Neural cell (in vitro differentiated cells): ENCODE data around the gene RRAS2. TPM values are rescaled to one million over a fixed set of nuclear protein-coding genes. Genes with fewer than 3 reads are reported as not detected.

Experiments
- H2AFZ ChIP-seq: fragments of 200-600, 300-800 bp; sonication (generic), shearing (Covaris generic); 2 replicates; pipeline ENCODE4 v1.6.0; 2014; ENCODE audit warnings: low read depth, mild to moderate bottlenecking, antibody characterized with exemption, low read length, moderate library complexity
- H3F3A ChIP-seq: fragments of 200-600 bp; shearing (Covaris generic); 2 replicates; pipeline ENCODE4 v1.6.1; 2016; ENCODE audit warnings: mild to moderate bottlenecking, moderate library complexity, mixed read lengths, antibody characterized with exemption, low read length; ENCODE audit not compliant: insufficient read depth, poor library complexity, severe bottlenecking
- H3K27ac ChIP-seq: fragments of 200-600, 300-800 bp; sonication (generic), shearing (Covaris generic); 2 replicates; pipeline ENCODE4 v1.5.1; 2014; ENCODE audit warnings: mild to moderate bottlenecking, low read length, moderate library complexity
- H3K27me3 ChIP-seq: fragments of 300-800, 200-600 bp; sonication (generic), shearing (Covaris generic); 2 replicates; pipeline ENCODE4 v1.6.0; 2014; ENCODE audit warnings: mild to moderate bottlenecking, low read depth, low read length, moderate library complexity; ENCODE audit not compliant: insufficient read depth
- H3K36me3 ChIP-seq: fragments of 300-800, 200-600 bp; sonication (generic), shearing (Covaris generic); 2 replicates; pipeline ENCODE4 v1.5.1; 2014; ENCODE audit warnings: mild to moderate bottlenecking, antibody characterized with exemption, low read length, moderate library complexity; ENCODE audit not compliant: insufficient read depth
- H3K4me2 ChIP-seq: fragments of 300-800, 200-600 bp; sonication (generic), shearing (Covaris generic); 2 replicates; pipeline ENCODE4 v1.6.0; 2014; ENCODE audit warnings: mild to moderate bottlenecking, low read length
- H3K4me3 ChIP-seq: fragments of 300-800, 200-600 bp; sonication (generic), shearing (Covaris generic); 2 replicates; pipeline ENCODE4 v1.5.1; 2014; ENCODE audit warnings: mild to moderate bottlenecking, low read length, moderate library complexity
- H3K79me2 ChIP-seq: fragments of 200-600 bp; shearing (Covaris generic); replicated peaks from 2 replicates; pipeline ENCODE4 v1.6.0; 2014; ENCODE audit warnings: mild to moderate bottlenecking, low read length, moderate library complexity; ENCODE audit not compliant: insufficient read depth
- H3K9ac ChIP-seq: fragments of 300-800, 200-600 bp; sonication (generic), shearing (Covaris generic); 2 replicates; pipeline ENCODE4 v1.6.1; 2016; ENCODE audit warnings: mild to moderate bottlenecking, low read length, mixed read lengths
- H3K9me2 ChIP-seq: fragments of 200-600 bp; shearing (Covaris generic); 2 replicates; pipeline ENCODE4 v1.6.1; 2016; ENCODE audit warnings: mild to moderate bottlenecking, low read length, mixed read lengths; ENCODE audit not compliant: insufficient read depth
- H3K9me3 ChIP-seq: fragments of 200-600, 300-800 bp; sonication (generic), shearing (Covaris generic); 2 replicates; pipeline ENCODE4 v1.6.1; 2016; ENCODE audit warnings: mild to moderate bottlenecking, mixed run types, low read length, moderate library complexity, mixed read lengths
- H4K20me1 ChIP-seq: fragments of 200-600 bp; shearing (Covaris generic); 2 replicates; pipeline ENCODE4 v1.6.1; 2016; ENCODE audit warnings: mild to moderate bottlenecking, mixed run types; ENCODE audit not compliant: insufficient read depth
- CTCF ChIP-seq: fragments of 450-650 bp; IDR thresholded peaks from 2 replicates; pipeline ENCODE4 v1.5.1; 2014; ENCODE audit warnings: antibody characterized with exemption, mild to moderate bottlenecking, moderate library complexity; ENCODE audit not compliant: poor library complexity, severe bottlenecking
- EP300 ChIP-seq: fragments of 450-650 bp; conservative IDR thresholded peaks from 2 replicates; pipeline ENCODE4 v1.6.1; 2014; ENCODE audit warnings: antibody characterized with exemption, mild to moderate bottlenecking, moderate library complexity; ENCODE audit not compliant: poor library complexity, severe bottlenecking
- EZH2 ChIP-seq: fragments of 200-600, 300-800 bp; shearing (Covaris generic), sonication (generic); IDR thresholded peaks from 2 replicates; pipeline ENCODE4 v1.6.1; 2014; ENCODE audit warnings: antibody characterized with exemption, low read length, borderline replicate concordance, mild to moderate bottlenecking; ENCODE audit not compliant: insufficient read depth, poor library complexity, severe bottlenecking
- MXI1 ChIP-seq: fragments of 450-650 bp; conservative IDR thresholded peaks from 2 replicates; pipeline ENCODE4 v1.6.1; 2014; ENCODE audit warnings: antibody characterized with exemption, mild to moderate bottlenecking; ENCODE audit not compliant: poor library complexity, severe bottlenecking
- POLR2AphosphoS5 ChIP-seq: IDR thresholded peaks from 2 replicates; pipeline ENCODE4 v1.6.1; 2012
- RAD21 ChIP-seq: fragments of 450-650 bp; conservative IDR thresholded peaks from 2 replicates; pipeline ENCODE4 v1.6.1; 2014; ENCODE audit warnings: antibody characterized with exemption, mild to moderate bottlenecking, moderate library complexity
- REST ChIP-seq: IDR thresholded peaks from 2 replicates; pipeline ENCODE4 v1.6.1; 2012; ENCODE audit warnings: borderline replicate concordance
- SMC3 ChIP-seq: fragments of 450-650 bp; conservative IDR thresholded peaks from 2 replicates; pipeline ENCODE4 v1.6.1; 2014; ENCODE audit warnings: antibody characterized with exemption, mild to moderate bottlenecking, moderate library complexity; ENCODE audit not compliant: poor library complexity
- TAF1 ChIP-seq: IDR thresholded peaks from 2 replicates; pipeline ENCODE4 v1.6.1; 2012; ENCODE audit warnings: low read depth
- polyA plus RNA-seq: library from polyadenylated mRNA; depleted of rRNA; stranded (reverse); fragments of >200 nt; gene quantifications from 2 replicates; pipeline ENCODE4 v1.2.3, GENCODE V29; 2014

RRAS2 gene
- polyA plus RNA-seq, 1 donor from 2014 or later = 47.3 TPM

- no peaks in the 10 kb centered on the region for H3F3A ChIP-seq
- H3K9me2 ChIP-seq = no peaks in the 10 kb centered on the region
- no peak overlapping the region for H3K9ac ChIP-seq
- no peak overlapping the region for H2AFZ ChIP-seq
- H3K4me2 ChIP-seq = no peak overlapping the region
- no peak overlapping the region for H3K4me3 ChIP-seq
- H4K20me1 ChIP-seq = no peaks in the 10 kb centered on the region
- TF ChIP-seq MXI1 = no peak
- no peak for TF ChIP-seq EZH2
- no peak for TF ChIP-seq RAD21
- TF ChIP-seq TAF1 = no peak
- TF ChIP-seq CTCF = no peak
- TF ChIP-seq SMC3 = no peak
- TF ChIP-seq REST = no peak
- TF ChIP-seq POLR2AphosphoS5 = no peak
- no peak for TF ChIP-seq EP300
- no peak overlapping the region for H3K27ac ChIP-seq
- no peaks in the 10 kb centered on the region for H3K9me3 ChIP-seq
- H3K27me3 ChIP-seq = peaks cover 42% of the 10 kb centered on the region
- H3K36me3 ChIP-seq = no peaks in the 10 kb centered on the region
- H3K79me2 ChIP-seq = no peaks in the 10 kb centered on the region
Measured at GRCh38 chr11:14378171-14378570, 19.2 kb upstream of the RRAS2 start.

GRCh38 chr11:14376920-14377319 lies 17.9 kb upstream of the RRAS2 start:
- no peak overlapping the region for H3K4me2 ChIP-seq
- no peaks in the 10 kb centered on the region for H3K36me3 ChIP-seq
- no peak overlapping the region for H3K9ac ChIP-seq
- no peaks in the 10 kb centered on the region for H3K9me3 ChIP-seq
- no peak overlapping the region for H3K4me3 ChIP-seq
- peaks cover 31% of the 10 kb centered on the region for H3K27me3 ChIP-seq
- H4K20me1 ChIP-seq = no peaks in the 10 kb centered on the region
- H3F3A ChIP-seq = no peaks in the 10 kb centered on the region
- TF ChIP-seq EP300 (no peak), RAD21 (no peak), TAF1 (no peak), MXI1 (no peak), SMC3 (no peak), EZH2 (no peak), CTCF (no peak), POLR2AphosphoS5 (no peak), REST (no peak)
- no peaks in the 10 kb centered on the region for H3K9me2 ChIP-seq
- no peaks in the 10 kb centered on the region for H3K79me2 ChIP-seq
- H2AFZ ChIP-seq = no peak overlapping the region
- no peak overlapping the region for H3K27ac ChIP-seq
